ENCODE measurements around the gene SAG.

Gene SAG

DNA sequence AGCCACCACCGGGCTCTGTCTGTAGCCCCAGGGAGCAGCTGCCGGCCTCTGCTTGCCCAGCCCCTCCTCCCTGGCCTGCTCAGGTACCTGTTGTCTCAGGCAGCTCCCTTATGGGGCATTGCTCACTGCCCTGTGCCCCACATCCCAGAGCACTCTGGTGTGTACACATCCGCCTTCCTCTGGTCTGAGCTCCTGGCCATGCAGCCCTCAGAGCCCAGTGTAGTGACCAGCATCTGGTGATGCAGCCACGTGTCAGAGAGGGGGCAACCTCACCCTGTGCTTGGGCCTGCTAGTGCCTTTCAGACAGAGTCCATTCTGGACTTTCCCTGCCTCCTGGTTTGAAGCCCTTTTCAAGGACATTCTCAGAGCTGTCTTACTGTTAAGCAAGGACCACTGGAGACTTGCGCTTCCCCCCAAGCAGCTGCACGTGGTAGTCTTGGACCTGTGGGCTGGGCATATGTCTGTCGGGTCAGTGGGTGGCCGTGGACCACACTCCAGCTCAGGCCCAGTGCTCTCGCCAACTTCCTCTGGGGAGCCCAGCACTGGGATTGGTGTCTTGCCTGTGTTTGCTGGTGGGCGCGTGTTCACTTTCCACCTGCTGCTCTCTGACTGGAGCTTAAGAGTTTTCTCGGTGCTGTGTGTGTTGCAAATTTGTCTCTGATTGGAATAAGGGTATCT is 77.3 kb downstream of the SAG start:
- no peak for DNase-seq

DNA sequence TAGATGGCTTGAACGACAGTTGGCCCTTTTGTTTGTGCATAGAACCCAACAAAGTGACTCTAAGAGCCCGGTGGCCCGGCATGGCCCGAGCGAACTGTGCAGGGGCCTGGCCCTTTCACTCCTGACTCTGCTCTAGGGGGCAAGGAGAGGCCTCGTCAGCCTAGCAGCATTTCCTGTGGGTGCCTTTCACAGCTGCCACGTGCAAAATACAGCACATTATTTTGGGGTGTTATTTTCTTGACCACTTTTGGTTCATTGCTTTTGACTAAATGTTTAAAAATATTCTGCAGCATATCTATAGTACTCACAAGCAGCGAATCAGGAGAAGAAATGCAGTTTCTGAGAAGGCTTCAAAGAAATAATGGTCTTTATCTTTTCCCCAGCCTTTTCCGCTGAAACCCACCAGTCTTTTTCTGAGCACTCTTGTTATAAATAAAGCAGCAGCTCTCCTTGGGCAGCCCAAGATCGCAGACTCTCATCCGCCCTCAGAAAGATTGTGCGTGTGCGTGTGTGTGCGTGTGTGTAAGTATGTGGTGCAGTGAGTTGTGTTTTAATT is 78.0 kb downstream of the SAG start:
- no peak for DNase-seq

DNA sequence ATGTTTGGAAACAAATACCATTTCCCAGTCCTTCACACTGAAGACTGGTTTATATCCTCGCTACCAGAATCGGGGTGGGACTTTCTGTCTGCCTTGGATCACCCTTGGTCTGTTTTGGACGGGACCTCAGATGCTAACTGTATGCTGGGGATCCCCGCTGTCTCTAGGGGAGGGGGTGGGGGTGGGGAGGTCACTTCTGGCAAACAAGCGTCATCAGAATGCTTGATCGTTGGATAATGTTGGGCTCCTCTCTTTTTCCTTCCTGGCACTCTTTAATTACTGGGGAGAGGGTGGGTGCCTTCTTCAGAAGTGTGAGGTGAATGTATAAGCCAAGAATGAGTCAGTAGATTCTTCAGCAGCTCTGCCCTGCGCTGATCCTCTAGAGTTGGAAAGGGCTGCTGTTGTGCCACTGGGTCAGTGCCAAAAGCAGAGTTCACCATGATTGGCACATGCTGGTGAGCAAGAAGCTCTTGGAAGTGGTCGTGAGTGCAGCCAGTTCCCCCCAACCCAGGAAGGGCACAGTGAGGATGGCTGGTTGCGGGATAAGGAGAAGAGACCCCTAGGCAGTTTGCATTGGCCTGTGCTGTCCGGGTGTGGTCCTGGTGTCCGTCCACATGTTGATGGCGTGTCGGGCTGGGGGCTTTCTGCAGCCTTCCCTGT is 78.9 kb downstream of the SAG start:
- DNase-seq = no peak

DNA sequence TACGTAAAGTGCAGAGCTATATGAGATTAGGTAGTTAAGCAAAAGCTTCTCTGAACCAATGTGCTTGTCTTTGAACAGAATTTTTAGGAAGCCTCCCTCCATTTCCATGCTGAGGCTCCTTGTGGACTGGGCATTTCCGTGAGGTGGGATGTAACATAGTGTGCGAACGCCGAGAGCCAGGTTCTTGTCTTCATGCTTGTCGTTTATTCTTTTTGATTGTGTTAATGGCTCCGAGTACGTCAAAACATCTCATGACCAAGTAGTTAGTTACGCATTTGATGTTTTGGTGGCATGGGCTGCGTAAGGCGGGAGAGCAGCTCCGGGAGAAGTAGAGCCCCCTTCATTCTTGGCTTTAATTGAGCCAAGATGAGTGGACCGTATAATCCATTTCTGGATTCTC is 79.6 kb downstream of the SAG start:
- DNase-seq = no peak

DNA sequence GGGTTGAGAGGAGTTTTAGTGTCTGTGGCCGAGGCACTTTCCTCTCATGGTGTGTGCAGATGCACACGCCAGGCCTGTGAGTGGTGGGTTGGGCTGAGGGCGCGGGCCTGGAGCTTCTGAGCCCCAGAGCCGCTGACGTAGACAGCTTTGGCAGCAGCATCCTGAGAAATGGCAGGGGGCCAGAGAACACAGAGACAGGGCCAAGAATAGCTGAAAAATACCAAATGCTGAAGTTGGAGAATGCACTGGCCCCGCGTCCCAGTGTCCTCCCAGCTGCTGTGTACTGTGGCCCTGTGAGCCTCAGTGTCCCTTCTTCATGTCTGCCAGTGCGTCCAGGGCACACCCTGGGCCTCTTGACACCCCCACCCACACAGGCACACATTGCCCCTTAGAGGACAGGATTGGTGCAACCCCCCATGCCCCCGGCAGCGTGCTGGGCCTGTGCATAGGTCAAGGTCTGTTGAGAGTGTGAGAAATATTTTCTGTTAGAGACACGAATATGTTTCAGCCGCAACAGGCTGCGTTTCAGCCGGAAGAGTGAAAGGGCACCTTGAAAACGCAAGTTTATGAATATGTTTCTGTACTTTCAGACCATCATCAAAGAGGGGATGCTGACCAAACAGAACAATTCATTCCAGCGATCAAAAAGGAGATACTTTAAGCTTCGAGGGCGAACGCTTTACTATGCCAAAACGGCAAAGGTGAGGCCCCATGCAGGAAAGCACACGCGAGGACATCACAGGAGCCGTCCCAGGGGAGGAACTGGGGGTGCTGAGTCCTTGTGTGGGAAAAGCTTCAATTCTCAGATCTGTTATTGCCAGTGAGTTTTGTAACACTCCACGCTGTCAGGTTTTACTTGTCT is 80.3 kb downstream of the SAG start:
- no peak for DNase-seq

DNA sequence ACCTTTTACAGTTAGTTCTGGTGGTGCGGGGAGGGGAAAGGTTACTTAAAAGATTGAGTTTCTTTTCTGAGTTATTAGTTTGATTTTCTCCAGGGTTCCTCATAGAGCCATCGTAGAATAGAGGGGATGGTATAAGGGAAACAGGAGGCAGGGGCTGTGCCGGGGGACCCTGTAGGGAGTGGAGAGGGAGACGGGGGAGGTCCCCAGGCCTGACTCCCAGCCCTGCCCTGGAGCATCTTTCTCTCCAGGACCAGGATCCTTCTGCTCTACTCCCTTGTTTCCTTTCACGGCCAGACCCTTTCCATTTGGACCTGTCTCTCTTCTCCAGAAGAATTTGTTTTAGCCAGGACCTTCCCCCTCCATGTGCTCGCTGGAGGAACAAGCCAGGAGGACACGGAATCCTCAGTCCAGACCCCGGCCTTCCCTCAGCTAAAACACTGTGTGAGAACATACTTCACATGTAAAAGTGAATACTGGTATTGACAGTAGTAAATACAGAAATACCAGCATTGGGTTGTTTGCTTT is 82.0 kb downstream of the SAG start:
- no peak for DNase-seq

DNA sequence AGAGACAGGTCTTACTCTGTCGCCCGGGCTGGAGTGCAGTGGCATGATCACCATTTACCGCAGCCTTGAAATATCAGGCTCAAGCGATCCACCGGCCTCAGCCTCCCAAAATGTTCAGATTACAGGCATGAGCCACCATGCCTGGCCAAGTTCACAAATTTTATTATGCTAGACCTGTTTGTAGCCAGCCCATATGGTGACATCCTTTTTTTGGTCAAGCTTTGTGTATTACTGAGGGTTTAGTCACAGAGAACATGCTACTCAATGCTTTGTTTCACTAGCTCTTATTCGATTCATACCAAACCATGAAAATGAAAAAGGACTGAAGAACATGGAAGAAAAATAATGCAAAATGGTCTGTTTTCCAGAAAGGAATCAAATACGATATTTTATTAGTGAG is 88.1 kb downstream of the SAG start:
- no peak for DNase-seq
